DOHH2 (cell line): ENCODE measurements around the gene EPB41L3.

Experiments
- H3F3A ChIP-seq: fragments of 200-600 bp; sonication (generic), shearing (Covaris generic); 2 replicates; pipeline ENCODE4 v1.6.0; 2016; ENCODE audit warnings: antibody characterized with exemption, mild to moderate bottlenecking; ENCODE audit not compliant: control insufficient read depth, insufficient read depth
- H3K27ac ChIP-seq: fragments of 200-600 bp; sonication (generic); 2 replicates; pipeline ENCODE4 v1.5.1; 2014; ENCODE audit warnings: low read depth, mild to moderate bottlenecking, low read length, moderate library complexity
- H3K27me3 ChIP-seq: fragments of 200-600 bp; sonication (generic); 2 replicates; pipeline ENCODE4 v1.6.1; 2014; ENCODE audit warnings: mild to moderate bottlenecking, low read length, mixed read lengths; ENCODE audit not compliant: control insufficient read depth
- H3K36me3 ChIP-seq: fragments of 200-600 bp; sonication (generic); 2 replicates; pipeline ENCODE4 v1.6.1; 2014; ENCODE audit warnings: mild to moderate bottlenecking, low read length, moderate library complexity, mixed read lengths; ENCODE audit not compliant: control insufficient read depth
- H3K4me1 ChIP-seq: fragments of 200-600 bp; sonication (generic); 2 replicates; pipeline ENCODE4 v1.6.1; 2014; ENCODE audit warnings: mild to moderate bottlenecking, low read length, mixed read lengths; ENCODE audit not compliant: control insufficient read depth
- H3K4me2 ChIP-seq: fragments of 200-600 bp; sonication (generic); 2 replicates; pipeline ENCODE4 v1.6.0; 2014; ENCODE audit warnings: mild to moderate bottlenecking, low read length, moderate library complexity
- H3K4me3 ChIP-seq: fragments of 200-600 bp; sonication (generic); 2 replicates; pipeline ENCODE4 v1.5.1; 2014; ENCODE audit warnings: mild to moderate bottlenecking, low read length, mixed read lengths
- H3K79me2 ChIP-seq: fragments of 200-600 bp; sonication (generic); 2 replicates; pipeline ENCODE4 v1.6.1; 2014; ENCODE audit warnings: mild to moderate bottlenecking, low read length, mixed read lengths; ENCODE audit not compliant: control insufficient read depth
- H3K9me2 ChIP-seq: fragments of 200-600 bp; sonication (generic); replicated peaks from 2 replicates; pipeline ENCODE4 v1.6.1; 2014; ENCODE audit warnings: mild to moderate bottlenecking, low read length, mixed read lengths; ENCODE audit not compliant: control insufficient read depth
- H3K9me3 ChIP-seq: fragments of 200-600 bp; sonication (generic); 2 replicates; pipeline ENCODE4 v1.6.1; 2014; ENCODE audit warnings: antibody characterized with exemption, low read length, mixed read lengths; ENCODE audit not compliant: control insufficient read depth, insufficient read depth
- H4K20me1 ChIP-seq: fragments of 200-600 bp; sonication (generic); 2 replicates; pipeline ENCODE4 v1.6.0; 2014; ENCODE audit warnings: low read depth, mild to moderate bottlenecking, antibody characterized with exemption, low read length, moderate library complexity; ENCODE audit not compliant: control insufficient read depth, insufficient read depth
- EZH2phosphoT487 ChIP-seq: fragments of 200-600 bp; sonication (generic); IDR thresholded peaks from 2 replicates; pipeline ENCODE4 v1.6.1; 2017; ENCODE audit warnings: borderline replicate concordance, mild to moderate bottlenecking, antibody characterized with exemption, low read length, moderate library complexity, mixed read lengths
- TF ChIP-seq, protein P1 (sequence below): fragments of 200-600 bp; sonication (generic); IDR thresholded peaks from one replicate; pipeline ENCODE4 v1.5.1; 2014; ENCODE audit warnings: antibody characterized with exemption, mild to moderate bottlenecking, low read depth, low read length; ENCODE audit not compliant: poor library complexity, severe bottlenecking

Gene EPB41L3

DNA sequence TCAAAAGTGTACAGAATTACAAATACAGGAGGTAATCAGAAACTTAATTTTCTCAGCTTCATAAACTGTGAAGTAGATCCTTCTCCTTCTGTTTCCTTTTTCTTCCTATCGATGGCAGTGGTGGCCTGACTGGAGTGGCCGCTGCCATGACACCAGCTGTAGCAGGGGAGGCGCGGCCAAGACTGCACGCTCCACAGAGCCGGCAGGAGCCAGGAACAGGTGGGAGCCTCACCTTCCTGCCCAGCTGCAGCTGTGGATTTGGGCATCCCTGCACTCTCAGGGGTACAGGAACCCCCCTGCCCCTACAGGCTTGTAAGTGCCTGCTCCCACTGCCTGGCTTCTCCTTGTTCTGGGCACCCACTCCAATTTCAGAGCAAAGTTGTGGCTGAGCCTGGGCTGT lies 76.1 kb downstream of the EPB41L3 start:
- H3K4me2 ChIP-seq, result no peak overlapping the region

DNA sequence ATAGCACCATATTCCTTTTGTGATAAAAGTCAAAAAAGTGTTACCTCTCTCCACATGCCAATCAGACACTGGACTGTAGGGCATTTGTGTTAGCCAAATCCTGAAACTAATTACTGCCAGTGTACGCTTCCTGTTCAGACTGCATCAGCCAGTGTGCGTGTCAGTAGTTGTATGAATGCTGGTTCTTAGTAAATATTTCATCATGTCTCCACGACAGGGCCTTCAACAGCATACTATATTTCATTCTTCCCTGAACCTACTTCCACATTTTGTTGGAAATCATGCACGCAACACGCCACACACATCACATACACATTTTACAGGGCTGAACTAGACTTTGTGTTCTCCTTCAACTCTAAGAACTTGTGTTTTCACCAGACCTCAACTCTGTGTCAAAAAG lies 77.5 kb downstream of the EPB41L3 start:
- TF ChIP-seq, protein P1, sequence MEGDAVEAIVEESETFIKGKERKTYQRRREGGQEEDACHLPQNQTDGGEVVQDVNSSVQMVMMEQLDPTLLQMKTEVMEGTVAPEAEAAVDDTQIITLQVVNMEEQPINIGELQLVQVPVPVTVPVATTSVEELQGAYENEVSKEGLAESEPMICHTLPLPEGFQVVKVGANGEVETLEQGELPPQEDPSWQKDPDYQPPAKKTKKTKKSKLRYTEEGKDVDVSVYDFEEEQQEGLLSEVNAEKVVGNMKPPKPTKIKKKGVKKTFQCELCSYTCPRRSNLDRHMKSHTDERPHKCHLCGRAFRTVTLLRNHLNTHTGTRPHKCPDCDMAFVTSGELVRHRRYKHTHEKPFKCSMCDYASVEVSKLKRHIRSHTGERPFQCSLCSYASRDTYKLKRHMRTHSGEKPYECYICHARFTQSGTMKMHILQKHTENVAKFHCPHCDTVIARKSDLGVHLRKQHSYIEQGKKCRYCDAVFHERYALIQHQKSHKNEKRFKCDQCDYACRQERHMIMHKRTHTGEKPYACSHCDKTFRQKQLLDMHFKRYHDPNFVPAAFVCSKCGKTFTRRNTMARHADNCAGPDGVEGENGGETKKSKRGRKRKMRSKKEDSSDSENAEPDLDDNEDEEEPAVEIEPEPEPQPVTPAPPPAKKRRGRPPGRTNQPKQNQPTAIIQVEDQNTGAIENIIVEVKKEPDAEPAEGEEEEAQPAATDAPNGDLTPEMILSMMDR, result no peak
- TF ChIP-seq EZH2phosphoT487, result no peak
- H3K9me2 ChIP-seq, result no peaks in the 10 kb centered on the region

More for the DNA sequence above, 76.1 kb downstream of the EPB41L3 start:
- Histone ChIP-seq H3K36me3 (no peaks in the 10 kb centered on the region), H3K27me3 (no peaks in the 10 kb centered on the region), H3K79me2 (no peaks in the 10 kb centered on the region), H3F3A (no peaks in the 10 kb centered on the region), H3K4me1 (no peaks in the 10 kb centered on the region), H3K9me3 (no peaks in the 10 kb centered on the region; the same call in 1 of the 2 replicates), H4K20me1 (no peaks in the 10 kb centered on the region), H3K27ac (no peak overlapping the region), H3K9me2 (no peaks in the 10 kb centered on the region), H3K4me3 (no peak overlapping the region)
- TF ChIP-seq, protein P1, result no peak
- no peak for TF ChIP-seq EZH2phosphoT487

DNA sequence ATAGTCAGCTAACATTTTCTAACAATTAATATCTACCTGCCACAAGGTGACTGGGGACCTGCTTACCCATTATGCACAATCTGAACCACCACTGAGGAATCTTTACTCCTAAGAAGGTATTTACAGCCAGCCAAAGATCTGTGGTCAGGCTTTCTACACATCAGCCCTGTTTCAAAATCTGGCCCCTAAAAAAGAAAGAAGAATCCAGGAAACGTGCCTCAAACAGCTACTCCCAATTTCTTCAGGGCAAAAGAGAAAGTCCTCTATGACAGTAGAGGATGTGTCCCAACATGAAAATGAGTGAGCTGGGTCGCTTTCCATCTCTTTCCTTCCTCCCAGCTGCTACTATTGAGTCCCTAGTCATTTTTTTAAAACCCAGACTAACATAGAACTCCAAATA lies 79.5 kb downstream of the EPB41L3 start:
- Histone ChIP-seq H3F3A (no peaks in the 10 kb centered on the region), H3K9me2 (no peaks in the 10 kb centered on the region), H3K36me3 (no peaks in the 10 kb centered on the region), H3K4me2 (no peak overlapping the region), H3K9me3 (no peaks in the 10 kb centered on the region), H3K4me3 (no peak overlapping the region), H3K4me1 (no peaks in the 10 kb centered on the region), H3K27me3 (no peaks in the 10 kb centered on the region), H3K79me2 (no peaks in the 10 kb centered on the region), H4K20me1 (no peaks in the 10 kb centered on the region), H3K27ac (no peak overlapping the region)
- TF ChIP-seq, protein P1, result no peak
- no peak for TF ChIP-seq EZH2phosphoT487

More for the DNA sequence above, 77.5 kb downstream of the EPB41L3 start:
- Histone ChIP-seq H3K27ac (no peak overlapping the region), H4K20me1 (no peaks in the 10 kb centered on the region), H3K4me2 (no peak overlapping the region), H3K4me3 (no peak overlapping the region), H3K79me2 (no peaks in the 10 kb centered on the region), H3K36me3 (no peaks in the 10 kb centered on the region), H3K9me3 (no peaks in the 10 kb centered on the region; the same call in 1 of the 2 replicates), H3K4me1 (no peaks in the 10 kb centered on the region), H3F3A (no peaks in the 10 kb centered on the region), H3K27me3 (no peaks in the 10 kb centered on the region)

DNA sequence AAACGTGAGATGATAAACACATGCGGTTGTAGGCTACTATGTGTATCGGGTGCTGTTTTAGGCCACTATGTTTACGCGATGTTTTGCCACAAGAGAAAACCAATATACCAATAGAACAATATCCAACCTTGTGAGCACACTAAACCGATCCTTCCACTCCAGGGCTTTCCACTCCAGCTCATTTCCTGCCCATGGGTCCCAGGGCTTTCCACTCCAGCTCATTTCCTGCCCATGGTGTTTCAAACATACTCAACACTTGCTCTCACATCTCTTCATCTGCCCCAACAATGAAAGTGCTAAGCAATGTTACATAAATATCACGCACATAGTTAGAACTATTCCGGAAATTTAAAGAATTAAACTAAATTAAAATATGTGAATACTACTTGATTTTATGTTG lies 80.0 kb downstream of the EPB41L3 start:
- TF ChIP-seq, protein P1, result no peak
- no peak for TF ChIP-seq EZH2phosphoT487
- no peaks in the 10 kb centered on the region for H3K9me3 ChIP-seq
- no peaks in the 10 kb centered on the region for H3K4me1 ChIP-seq
- H3K9me2 ChIP-seq, result no peaks in the 10 kb centered on the region
- no peaks in the 10 kb centered on the region for H3F3A ChIP-seq
- no peaks in the 10 kb centered on the region for H4K20me1 ChIP-seq
- no peak overlapping the region for H3K4me3 ChIP-seq
- H3K27me3 ChIP-seq, result no peaks in the 10 kb centered on the region
- H3K27ac ChIP-seq, result no peak overlapping the region
- H3K4me2 ChIP-seq, result no peak overlapping the region
- no peaks in the 10 kb centered on the region for H3K79me2 ChIP-seq
- no peaks in the 10 kb centered on the region for H3K36me3 ChIP-seq
